CD14-positive monocyte (primary cell): ENCODE measurements around the gene GNG8. TPM values are rescaled to one million over a fixed set of nuclear protein-coding genes. Genes with fewer than 3 reads are reported as not detected.

Experiments
- DNase-seq, 3 donors: peaks; one replicate each; pipeline ENCODE4 v3.0.0-alpha.2; 2011 to 2022
- H2AFZ ChIP-seq: 2 replicates; pipeline ENCODE4 v1.6.0; 2012; ENCODE audit warnings: mild to moderate bottlenecking, low read depth, low read length, inconsistent platforms; ENCODE audit not compliant: insufficient read depth, poor library complexity, severe bottlenecking
- H3K27ac ChIP-seq, 2 donors: 1 replicate in 1 of 2; 2 replicates in 1 of 2; pipeline ENCODE4 v1.5.1; 2012 to 2013; ENCODE audit warnings: low read length in 2 of 2, control low read depth in 1 of 2, inconsistent platforms in 1 of 2, low read depth in 1 of 2, mild to moderate bottlenecking in 1 of 2
- H3K27me3 ChIP-seq, 2 donors: one replicate each; pipeline versions ENCODE4 v1.6.0 to v1.6.1; 2011 to 2013; ENCODE audit warnings: low read length in 2 of 2; ENCODE audit not compliant: control insufficient read depth in 2 of 2, insufficient read depth in 2 of 2
- H3K36me3 ChIP-seq, 2 donors: replicated peaks in 1 of 2; 1 replicate in 1 of 2; 2 replicates in 1 of 2; pipeline versions ENCODE4 v1.5.1 to v1.6.1; 2012 to 2013; ENCODE audit warnings: low read length in 2 of 2, control low read depth in 1 of 2, inconsistent platforms in 1 of 2, mild to moderate bottlenecking in 1 of 2; ENCODE audit not compliant: insufficient read depth in 2 of 2, control insufficient read depth in 1 of 2
- H3K4me1 ChIP-seq, 2 donors: 1 replicate in 1 of 2; 2 replicates in 1 of 2; pipeline versions ENCODE4 v1.5.1 to v1.6.1; 2012 to 2013; ENCODE audit warnings: low read length in 2 of 2, control low read depth in 1 of 2, inconsistent platforms in 1 of 2, mild to moderate bottlenecking in 1 of 2, moderate library complexity in 1 of 2; ENCODE audit not compliant: insufficient read depth in 2 of 2, control insufficient read depth in 1 of 2
- H3K4me2 ChIP-seq: replicated peaks from 2 replicates; pipeline ENCODE3; 2012; ENCODE audit warnings: low read length, moderate library complexity, mild to moderate bottlenecking; ENCODE audit not compliant: poor library complexity, severe bottlenecking; ENCODE audit errors: extremely low read depth
- H3K4me3 ChIP-seq, 3 experiments: fragments of 200-600 bp in 1 of 3; sonication (generic) in 1 of 3; replicated peaks in 1 of 3; 1 replicate in 2 of 3; 2 replicates in 1 of 3; pipeline ENCODE4 v1.5.1; 2011 to 2013; ENCODE audit warnings: low read length in 3 of 3, mild to moderate bottlenecking in 3 of 3, control low read depth in 2 of 3, low read depth in 2 of 3, inconsistent platforms in 1 of 3, moderate library complexity in 1 of 3
- H3K79me2 ChIP-seq: 2 replicates; pipeline ENCODE4 v1.6.0; 2012; ENCODE audit warnings: mild to moderate bottlenecking, control low read depth, inconsistent platforms, low read length, moderate library complexity; ENCODE audit not compliant: insufficient read depth
- H3K9ac ChIP-seq: 2 replicates; pipeline ENCODE4 v1.6.0; 2017; ENCODE audit warnings: low read length, mild to moderate bottlenecking; ENCODE audit not compliant: insufficient read depth, poor library complexity, severe bottlenecking
- H3K9me3 ChIP-seq, 2 donors: replicated peaks in 1 of 2; 1 replicate in 1 of 2; 2 replicates in 1 of 2; pipeline versions ENCODE4 v1.5.1 to v1.6.1; 2012 to 2013; ENCODE audit warnings: low read length in 2 of 2, control low read depth in 1 of 2; ENCODE audit not compliant: control insufficient read depth in 1 of 2, insufficient read depth in 1 of 2
- H4K20me1 ChIP-seq: 2 replicates; pipeline ENCODE4 v1.6.0; 2012; ENCODE audit warnings: mild to moderate bottlenecking, low read length, control low read depth, moderate library complexity; ENCODE audit not compliant: insufficient read depth
- H3K27ac Mint-ChIP-seq, 7 donors: one replicate each; pipeline ENCODE4 v1.8.0; 2020; ENCODE audit warnings: mild to moderate bottlenecking in 7 of 7, mixed read lengths in 7 of 7, moderate library complexity in 6 of 7, inconsistent platforms in 2 of 7
- H3K27me3 Mint-ChIP-seq, 3 donors: one replicate each; pipeline ENCODE4 v1.8.0; 2021 to 2022; ENCODE audit warnings: low read depth in 3 of 3, mild to moderate bottlenecking in 3 of 3, mixed read lengths in 3 of 3, moderate library complexity in 3 of 3, inconsistent platforms in 1 of 3
- H3K36me3 Mint-ChIP-seq, 2 donors: one replicate each; pipeline ENCODE4 v1.8.0; 2020; ENCODE audit warnings: mixed read lengths in 2 of 2, inconsistent platforms in 1 of 2, mild to moderate bottlenecking in 1 of 2
- H3K4me1 Mint-ChIP-seq: one replicate; pipeline ENCODE4 v1.8.0; 2020; ENCODE audit warnings: mild to moderate bottlenecking, mixed read lengths
- H3K4me3 Mint-ChIP-seq, 2 donors: one replicate each; pipeline ENCODE4 v1.8.0; 2020; ENCODE audit warnings: mild to moderate bottlenecking in 2 of 2, mixed read lengths in 2 of 2, moderate library complexity in 1 of 2
- H3K9me3 Mint-ChIP-seq, 7 donors: one replicate each; pipeline ENCODE4 v1.8.0; 2020 to 2022; ENCODE audit warnings: mixed read lengths in 7 of 7, mild to moderate bottlenecking in 6 of 7, moderate library complexity in 6 of 7, inconsistent platforms in 2 of 7
- WGBS: methylation state at CpG from one replicate; pipeline ENCODE4 v1.1.5; 2013; ENCODE audit warnings: missing lambda C conversion rate; ENCODE audit not compliant: insufficient coverage; 5-methylcytosine and 5-hydroxymethylcytosine counted together
- intact Hi-C, 2 donors: fragments of 100-400 bp; cut with micrococcal nuclease; formaldehyde crosslinking; loops; one replicate each; pipeline versions ENCODE4 v1.15.0 to v1.15.1; 2023
- polyA plus RNA-seq, 3 donors: library from polyadenylated mRNA; depleted of rRNA in 1 of 3; unstranded in 2 of 3; stranded (reverse) in 1 of 3; fragments of 300-500 nt in 2 of 3; fragments of >200 nt in 1 of 3; fragmentation: Illumina TruSeq in 2 of 3; gene quantifications; 1 replicate in 2 of 3; 2 replicates in 1 of 3; pipeline ENCODE4 v1.2.3, GENCODE V29; 2012 to 2021
- TF ChIP-seq, protein P1 (sequence below): fragments of 200-600 bp; IDR thresholded peaks from one replicate; pipeline ENCODE4 v1.8.0; 2022; ENCODE audit warnings: antibody characterized with exemption, mild to moderate bottlenecking

Gene GNG8
- polyA plus RNA-seq, 3 donors: not detected

DNA sequence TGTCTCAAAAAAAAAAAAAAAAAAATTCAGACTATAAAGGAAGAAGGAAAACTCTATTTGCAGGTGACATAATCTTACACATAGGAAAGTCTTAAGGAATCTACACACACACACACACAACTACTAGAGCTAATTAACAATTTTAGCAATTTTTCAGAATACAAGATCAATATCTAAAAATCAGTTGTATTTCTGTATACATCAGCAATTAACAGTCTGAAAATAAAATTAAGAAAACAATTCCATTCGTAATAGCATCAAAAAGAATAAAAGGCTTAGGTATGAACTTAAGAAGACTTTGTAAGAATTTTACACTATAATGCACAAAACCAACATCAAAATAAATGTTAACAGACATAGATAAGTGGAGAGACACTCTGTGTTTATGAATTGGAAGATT, 50.5 kb downstream of the GNG8 start:
- H3K4me1 Mint-ChIP-seq: no peaks in the 10 kb centered on the region
- DNase-seq: no peak
- H3K4me3 ChIP-seq: no peak overlapping the region
- no peaks in the 10 kb centered on the region for H4K20me1 ChIP-seq
- peaks cover 0 to 8% (median 3%) of the 10 kb centered on the region in 3 donors for H3K27me3 Mint-ChIP-seq
- H3K9me3 ChIP-seq: no peaks in the 10 kb centered on the region
- TF ChIP-seq, protein P1, sequence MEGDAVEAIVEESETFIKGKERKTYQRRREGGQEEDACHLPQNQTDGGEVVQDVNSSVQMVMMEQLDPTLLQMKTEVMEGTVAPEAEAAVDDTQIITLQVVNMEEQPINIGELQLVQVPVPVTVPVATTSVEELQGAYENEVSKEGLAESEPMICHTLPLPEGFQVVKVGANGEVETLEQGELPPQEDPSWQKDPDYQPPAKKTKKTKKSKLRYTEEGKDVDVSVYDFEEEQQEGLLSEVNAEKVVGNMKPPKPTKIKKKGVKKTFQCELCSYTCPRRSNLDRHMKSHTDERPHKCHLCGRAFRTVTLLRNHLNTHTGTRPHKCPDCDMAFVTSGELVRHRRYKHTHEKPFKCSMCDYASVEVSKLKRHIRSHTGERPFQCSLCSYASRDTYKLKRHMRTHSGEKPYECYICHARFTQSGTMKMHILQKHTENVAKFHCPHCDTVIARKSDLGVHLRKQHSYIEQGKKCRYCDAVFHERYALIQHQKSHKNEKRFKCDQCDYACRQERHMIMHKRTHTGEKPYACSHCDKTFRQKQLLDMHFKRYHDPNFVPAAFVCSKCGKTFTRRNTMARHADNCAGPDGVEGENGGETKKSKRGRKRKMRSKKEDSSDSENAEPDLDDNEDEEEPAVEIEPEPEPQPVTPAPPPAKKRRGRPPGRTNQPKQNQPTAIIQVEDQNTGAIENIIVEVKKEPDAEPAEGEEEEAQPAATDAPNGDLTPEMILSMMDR: no peak
- intact Hi-C loops: no loop called here
- H3K4me3 Mint-ChIP-seq: no peak overlapping the region
- no peaks in the 10 kb centered on the region for H3K27me3 ChIP-seq
- no peak overlapping the region for H3K4me2 ChIP-seq
- no peak overlapping the region for H3K9ac ChIP-seq
- H3K36me3 Mint-ChIP-seq: no peaks in the 10 kb centered on the region
- H3K79me2 ChIP-seq: no peaks in the 10 kb centered on the region
- no peaks in the 10 kb centered on the region for H3K4me1 ChIP-seq
- no peak overlapping the region for H3K27ac ChIP-seq
- no peak overlapping the region for H3K27ac Mint-ChIP-seq
- H3K36me3 ChIP-seq: no peaks in the 10 kb centered on the region
- no peak overlapping the region for H2AFZ ChIP-seq
- no CpG with 5 or more reads among the region's 1 CpG for WGBS
- peaks cover 3 to 8% (median 5%) of the 10 kb centered on the region in 7 donors for H3K9me3 Mint-ChIP-seq

Other genes starting within 250 kb of the GNG8 start
- gene CCDC8, start 222.6 kb downstream of the GNG8 start, polyA plus RNA-seq: not detected
- gene PNMA8C, start 207.3 kb downstream of the GNG8 start, polyA plus RNA-seq: not detected
- not detected for gene PNMA8A, start 164.6 kb downstream of the GNG8 start, polyA plus RNA-seq
- under 1 TPM in 2 of 3 donors, not detected in 1; 0.07 to 0.16 TPM for gene PNMA8B, start 140.3 kb downstream of the GNG8 start, polyA plus RNA-seq
- 100 to 1,000 TPM; 165 to 240 (median 177) TPM for gene CALM3, start 34.9 kb downstream of the GNG8 start, polyA plus RNA-seq
- 10 to 100 TPM; 12.8 to 51.2 (median 14.1) TPM for gene PTGIR, start 11.1 kb downstream of the GNG8 start, polyA plus RNA-seq
- under 1 TPM; 0.05 to 0.23 (median 0.09) TPM for gene DACT3, start 25.0 kb upstream of the GNG8 start, polyA plus RNA-seq
- gene PRKD2, start 80.9 kb upstream of the GNG8 start, polyA plus RNA-seq: 10 to 100 TPM in 1 of 3 donors, 1 to 10 TPM in 2; 6.5 to 46.9 (median 8.1) TPM
- gene FKRP, start 109.9 kb upstream of the GNG8 start, polyA plus RNA-seq: 10 to 100 TPM in 1 of 3 donors, 1 to 10 TPM in 2; 2.1 to 21.5 (median 2.7) TPM
- 100 to 1,000 TPM in 1 of 3 donors, 10 to 100 TPM in 2; 37.5 to 239 (median 48.0) TPM for gene STRN4, start 110.2 kb upstream of the GNG8 start, polyA plus RNA-seq
- 10 to 100 TPM; 34.6 to 64.9 (median 57.3) TPM for gene SLC1A5, start 152.4 kb upstream of the GNG8 start, polyA plus RNA-seq
- 100 to 1,000 TPM; 123 to 194 (median 170) TPM for gene AP2S1, start 214.6 kb upstream of the GNG8 start, polyA plus RNA-seq
- gene ARHGAP35, start 224.8 kb upstream of the GNG8 start, polyA plus RNA-seq: 1 to 10 TPM; 1.5 to 7.6 (median 2.0) TPM